Ovary (tissue), 9 donors: Measurements from ENCODE around the gene MOGAT2. TPM values are rescaled to one million over a fixed set of nuclear protein-coding genes. Genes with fewer than 3 reads are reported as not detected.
"Not testable (repeated sequence)": the region's sequence is repeated elsewhere in the genome, so short reads cannot be mapped to it uniquely, and the experiment has no call there.

ENCODE experiments used
- DNase-seq, 5 donors: peaks; one replicate each; pipeline ENCODE4 v3.0.0-alpha.2; 2019 to 2020
- H3K27ac ChIP-seq, 2 donors: fragments of 200-600 bp; one replicate each; pipeline versions ENCODE4 v1.5.1 to v1.8.0; 2019 to 2022
- H3K27me3 ChIP-seq: fragments of 200-600 bp; one replicate; pipeline ENCODE4 v1.8.0; 2022
- H3K36me3 ChIP-seq: fragments of 200-600 bp; sonication (generic); one replicate; pipeline ENCODE4 v1.5.1; 2019
- H3K4me1 ChIP-seq: one replicate; pipeline ENCODE4 v1.8.1; 2013; ENCODE audit warnings: mild to moderate bottlenecking, moderate library complexity; ENCODE audit not compliant: insufficient read depth
- H3K4me3 ChIP-seq: fragments of 200-600 bp; sonication (generic); one replicate; pipeline ENCODE4 v1.5.1; 2017
- H3K9me3 ChIP-seq, 2 donors: fragments of 200-600 bp in 1 of 2; sonication (generic) in 1 of 2; one replicate each; pipeline versions ENCODE4 v1.5.1 to v1.8.1; 2013 to 2019; ENCODE audit warnings: mild to moderate bottlenecking in 1 of 2, moderate library complexity in 1 of 2
- CTCF ChIP-seq, 3 donors: fragments of 450-650 bp in 2 of 3; fragments of 200-600 bp in 1 of 3; IDR thresholded peaks; one replicate each; pipeline versions ENCODE4 v1.5.1 to v1.8.0; 2016 to 2022; ENCODE audit warnings: antibody characterized with exemption in 3 of 3, mild to moderate bottlenecking in 1 of 3
- EP300 ChIP-seq: sonication (generic); formaldehyde crosslinking; IDR thresholded peaks from one replicate; pipeline ENCODE4 v1.6.1; 2017; ENCODE audit warnings: antibody characterized with exemption
- POLR2A ChIP-seq: fragments of 450-650 bp; IDR thresholded peaks from one replicate; pipeline ENCODE4 v1.6.1; 2017; ENCODE audit warnings: antibody characterized with exemption, mild to moderate bottlenecking, moderate library complexity
- WGBS, 3 donors: extraction: QIAGEN DNeasy Blood & Tissue Kit in 1 of 3; methylation state at CpG; one replicate each; pipeline versions ENCODE4 v1.1.5 to v1.1.7; 2013 to 2017; 5-methylcytosine and 5-hydroxymethylcytosine counted together
- intact Hi-C, 4 donors: fragments of 100-400 bp; cut with DNase I; formaldehyde crosslinking; loops; one replicate each; pipeline versions ENCODE4 v1.11.0 to v1.15.1; 2022 to 2023
- polyA plus RNA-seq, 2 donors: library from polyadenylated mRNA; stranded (reverse); fragments of 200-250 nt in 1 of 2; fragments of 350-450 nt in 1 of 2; fragmentation: Illumina TruSeq in 1 of 2; extraction: RNeasy Lipid Tissue Mini Kit (QIAGEN cat#74804) in 1 of 2; gene quantifications; one replicate each; pipeline ENCODE4 v1.2.3, GENCODE V29; 2013 to 2014
- total RNA-seq, 7 donors: library from RNA; depleted of rRNA in 2 of 7; stranded (reverse); fragments of >200 nt in 2 of 7; fragmentation: NEBNext Ultra II Directional in 3 of 7; extraction: Animal tissue kit (Norgen Biotek cat#: 25700) in 3 of 7; gene quantifications; one replicate each; pipeline versions ENCODE4 v1.1.0 to v1.2.4, GENCODE V29; 2016 to 2023
- donor health status: DM: no; HTN: no; CAD: no; lungs with moderate emphysema.
- donor health status: DM: no; HTN: no; CAD: no.
- donor health status: Bipolar disorder and iron deficiency.
- donor health status: DM: yes; HTN: yes; CAD: no.
- donor health status: DM: no; HTN: no; CAD: no.
- donor health status: DM: yes; HTN: yes; CAD: no.

The MOGAT2 gene
- total and polyA plus RNA-seq, 9 donors, result 0.72 to 1.1 TPM; not detected in 7

GRCh38 chr11:75737314-75737713 is 19.7 kb downstream of the MOGAT2 start:
- TF ChIP-seq CTCF (IDR thresholded peaks at IDR 0.05) (no peak), EP300 (no peak), POLR2A (no peak)
- Histone ChIP-seq H3K4me1 (no peaks in the 10 kb centered on the region), H3K4me3 (no peak overlapping the region), H3K27ac (no peak overlapping the region), H3K36me3 (no peaks in the 10 kb centered on the region), H3K9me3 (no peaks in the 10 kb centered on the region), H3K27me3 (no peaks in the 10 kb centered on the region)
- no peak for DNase-seq
- intact Hi-C loops, result no loop called here
- 87 to 98% (median 93%) methylated on average over 6 of the region's 6 CpGs for WGBS, 3 donors

- Histone ChIP-seq H3K9me3 (no peaks in the 10 kb centered on the region), H3K36me3 (no peaks in the 10 kb centered on the region), H3K27ac (no peak overlapping the region), H3K4me1 (no peaks in the 10 kb centered on the region), H3K27me3 (no peaks in the 10 kb centered on the region), H3K4me3 (no peak overlapping the region)
- intact Hi-C loops, result no loop called here
- WGBS, 3 donors, result 85 to 94% (median 91%) methylated on average over 1 of the region's 1 CpG
- TF ChIP-seq CTCF (IDR thresholded peaks at IDR 0.05) (no peak), POLR2A (no peak), EP300 (no peak)
- DNase-seq, result no peak
These were observed 23.0 kb downstream of the MOGAT2 start for GRCh38 chr11:75740681-75741080.

- H3K4me3 ChIP-seq, H3K27me3 ChIP-seq, H3K4me1 ChIP-seq, intact Hi-C loops, H3K36me3 ChIP-seq, DNase-seq, H3K9me3 ChIP-seq, H3K27ac ChIP-seq: not testable (repeated sequence)
- 96 to 99% (median 97%) methylated on average over 4 of the region's 4 CpGs for WGBS, 3 donors
These were observed 25.5 kb downstream of the MOGAT2 start for GRCh38 chr11:75743159-75743558.

- no peaks in the 10 kb centered on the region for H3K4me1 ChIP-seq
- WGBS, 3 donors, result 41 to 47% (median 45%) methylated on average over 9 of the region's 9 CpGs
- no peak for DNase-seq
- H3K4me3 ChIP-seq, result no peak overlapping the region
- intact Hi-C loops, result no loop called here
- H3K27ac ChIP-seq, result no peak overlapping the region
- H3K9me3 ChIP-seq, result no peaks in the 10 kb centered on the region
- no peaks in the 10 kb centered on the region for H3K27me3 ChIP-seq
- H3K36me3 ChIP-seq, result no peaks in the 10 kb centered on the region
- no peak for TF ChIP-seq CTCF (IDR thresholded peaks at IDR 0.05)
- no peak for TF ChIP-seq POLR2A
- TF ChIP-seq EP300, result no peak
These were observed 26.3 kb downstream of the MOGAT2 start for GRCh38 chr11:75743711-75744563.

DNA sequence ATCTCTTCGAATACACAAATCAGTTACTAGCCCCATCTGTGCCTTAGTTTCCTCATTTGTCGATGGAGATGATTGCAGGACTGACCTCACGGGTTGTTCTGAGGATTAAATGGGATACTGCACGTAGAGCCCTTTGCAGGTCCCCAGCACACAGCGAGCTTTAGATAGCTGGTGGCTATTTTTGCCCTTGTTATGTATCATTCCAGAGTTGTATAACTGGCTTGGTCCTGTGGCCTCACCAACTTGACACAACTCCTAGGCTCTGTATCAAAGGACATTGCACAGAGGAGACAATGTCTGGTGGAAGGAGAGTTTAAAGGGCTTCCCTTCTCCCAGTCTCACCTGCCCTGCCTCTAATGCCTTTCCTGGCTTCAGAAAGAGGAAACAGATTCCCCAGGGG is 28.2 kb downstream of the MOGAT2 start:
- TF ChIP-seq CTCF (IDR thresholded peaks at IDR 0.05) (no peak), POLR2A (no peak), EP300 (no peak)
- WGBS, 3 donors, result 82 to 89% (median 83%) methylated on average over 5 of the region's 5 CpGs
- DNase-seq, result no peak
- no peak overlapping the region for H3K27ac ChIP-seq
- H3K4me1 ChIP-seq, result no peaks in the 10 kb centered on the region
- no peak overlapping the region for H3K4me3 ChIP-seq
- intact Hi-C loops, result no loop called here
- no peaks in the 10 kb centered on the region for H3K9me3 ChIP-seq
- no peaks in the 10 kb centered on the region for H3K36me3 ChIP-seq
- H3K27me3 ChIP-seq, result no peaks in the 10 kb centered on the region

DNA sequence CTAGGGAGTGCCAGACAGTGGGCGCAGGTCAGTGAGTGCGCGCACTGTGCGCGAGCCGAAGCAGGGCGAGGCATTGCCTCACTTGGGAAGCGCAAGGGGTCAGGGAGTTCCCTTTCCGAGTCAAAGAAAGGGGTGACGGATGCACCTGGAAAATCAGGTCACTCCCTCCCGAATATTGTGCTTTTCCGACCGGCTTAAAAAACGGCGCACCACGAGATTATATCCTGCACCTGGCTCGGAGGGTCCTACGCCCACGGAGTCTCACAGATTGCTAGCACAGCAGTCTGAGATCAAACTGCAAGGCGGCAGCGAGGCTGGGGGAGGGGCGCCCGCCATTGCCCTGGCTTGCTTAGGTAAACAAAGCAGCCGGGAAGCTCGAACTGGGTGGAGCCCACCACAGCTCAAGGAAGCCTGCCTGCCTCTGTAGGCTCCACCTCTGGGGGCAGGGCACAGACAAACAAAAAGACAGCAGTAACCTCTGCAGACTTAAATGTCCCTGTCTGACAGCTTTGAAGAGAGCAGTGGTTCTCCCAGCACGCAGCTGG is 31.2 kb downstream of the MOGAT2 start:
- H3K36me3 ChIP-seq, intact Hi-C loops, H3K27ac ChIP-seq, H3K4me3 ChIP-seq, H3K27me3 ChIP-seq, DNase-seq, H3K9me3 ChIP-seq, H3K4me1 ChIP-seq: not testable (repeated sequence)
- 43 to 67% (median 54%) methylated on average over 18 to 25 of the region's 26 CpGs for WGBS, 3 donors

DNA sequence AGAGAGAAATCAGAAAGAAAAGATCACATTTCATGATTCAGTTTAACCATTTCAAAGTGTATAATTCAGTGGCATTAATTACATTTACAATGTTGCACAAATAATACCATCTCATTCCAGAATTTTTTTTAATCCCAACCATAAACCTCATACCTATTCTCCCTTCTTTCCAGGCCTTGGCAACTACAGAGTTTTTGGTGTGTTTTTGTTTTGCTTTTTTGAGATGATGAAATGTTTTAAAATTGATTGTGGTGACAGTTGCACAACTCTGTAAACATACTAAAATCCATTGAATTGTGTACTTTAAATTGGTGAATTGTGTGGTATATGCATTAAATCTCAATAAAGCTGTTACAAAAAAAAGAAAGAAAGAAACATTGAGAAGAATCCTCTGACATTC is 37.3 kb downstream of the MOGAT2 start:
- H3K9me3 ChIP-seq, H3K27ac ChIP-seq, DNase-seq, H3K4me3 ChIP-seq, H3K4me1 ChIP-seq, H3K36me3 ChIP-seq, H3K27me3 ChIP-seq, intact Hi-C loops: not testable (repeated sequence)
